K562 (cell line): ENCODE data around the gene NMT1. TPM values are rescaled to one million over a fixed set of nuclear protein-coding genes. Genes with fewer than 3 reads are reported as not detected.

Experiments used
- ARID3A ChIP-seq: IDR thresholded peaks from 2 replicates; pipeline ENCODE4 v1.6.1; 2012; ENCODE audit warnings: low read depth, low read length, improper control_type of control experiment, borderline replicate concordance
- CCNT2 ChIP-seq: IDR thresholded peaks from 2 replicates; pipeline ENCODE4 v1.6.1; 2011; ENCODE audit warnings: borderline replicate concordance, low read depth, mild to moderate bottlenecking, moderate library complexity, mixed read lengths, low read length; ENCODE audit not compliant: insufficient read length; ENCODE audit errors: extremely low read depth
- HCFC1 ChIP-seq: IDR thresholded peaks from 2 replicates; pipeline ENCODE4 v1.6.1; 2012; ENCODE audit warnings: low read depth, low read length, improper control_type of control experiment
- MAZ ChIP-seq, 2 experiments: fragments of 450-650 bp in 1 of 2; sonication (generic) in 1 of 2; formaldehyde crosslinking; IDR thresholded peaks in 1 of 2; conservative IDR thresholded peaks in 1 of 2; 2 replicates each; pipeline versions ENCODE4 v1.4.0 to v1.5.0; 2020; ENCODE audit warnings: mild to moderate bottlenecking in 1 of 2, missing genetic modification reagents in 1 of 2
- NR2C2 ChIP-seq, 2 experiments: fragments of 200-800 bp in 1 of 2; sonication (Bioruptor generic) in 1 of 2; sonication (generic) in 1 of 2; formaldehyde crosslinking in 1 of 2; IDR thresholded peaks; 2 replicates each; pipeline versions ENCODE4 v1.6.1 to v1.8.0; 2016 to 2022; ENCODE audit warnings: mild to moderate bottlenecking in 1 of 2, missing compliant biosample characterization in 1 of 2, missing genetic modification characterization in 1 of 2, missing genetic modification reagents in 1 of 2
- NR2F6 ChIP-seq: fragments of 450-650 bp; formaldehyde crosslinking; IDR thresholded peaks from 2 replicates; pipeline ENCODE4 v1.4.0; 2020; ENCODE audit warnings: mild to moderate bottlenecking
- PHB2 ChIP-seq: fragments of 450-650 bp; IDR thresholded peaks from 2 replicates; pipeline ENCODE4 v1.6.1; 2017; ENCODE audit warnings: low read depth
- POLR2B ChIP-seq: fragments of 450-650 bp; IDR thresholded peaks from 2 replicates; pipeline ENCODE4 v1.6.1; 2018; ENCODE audit warnings: low read depth; ENCODE audit not compliant: partially characterized antibody
- PTRF ChIP-seq: fragments of 450-650 bp; IDR thresholded peaks from 2 replicates; pipeline ENCODE4 v1.6.1; 2016; ENCODE audit warnings: mild to moderate bottlenecking, missing genetic modification characterization, missing compliant biosample characterization
- RB1 ChIP-seq: fragments of 450-650 bp; IDR thresholded peaks from 2 replicates; pipeline ENCODE4 v1.6.1; 2017; ENCODE audit warnings: low read depth, mild to moderate bottlenecking
- RBM25 ChIP-seq: fragments of 200-400 bp; formaldehyde crosslinking; IDR thresholded peaks from 2 replicates; pipeline ENCODE4 v1.6.1; 2018; ENCODE audit warnings: low read length, low read depth, moderate library complexity; ENCODE audit not compliant: severe bottlenecking
- RBM39 ChIP-seq: fragments of 200-400 bp; formaldehyde crosslinking; optimal IDR thresholded peaks from 2 replicates; pipeline ENCODE3; 2018; ENCODE audit warnings: low read depth, low read length
- SMARCC2 ChIP-seq: fragments of 450-650 bp; IDR thresholded peaks from 2 replicates; pipeline ENCODE4 v1.6.1; 2017; ENCODE audit warnings: antibody characterized with exemption, moderate library complexity, mild to moderate bottlenecking, low read depth
- ZNF121 ChIP-seq: sonication (generic); formaldehyde crosslinking; conservative IDR thresholded peaks from 2 replicates; pipeline ENCODE4 v1.8.0; 2022; ENCODE audit warnings: missing genetic modification reagents
- polyA plus RNA-seq, 8 experiments: library from polyadenylated mRNA; depleted of rRNA in 4 of 8; stranded (reverse) in 5 of 8; unstranded in 3 of 8; fragments of >200 nt; fragmentation: Nextera tagmentation in 2 of 8; fragmentation: Illumina TruSeq in 1 of 8; extraction: Ambion mirVana in 2 of 8; extraction: Trizol in 1 of 8; gene quantifications; 2 replicates each; pipeline versions ENCODE4 v1.2.1 to v1.2.3, GENCODE V29; 2011 to 2014; ENCODE audit warnings: inconsistent platforms in 1 of 8, missing spikeins in 1 of 8
- total RNA-seq, 7 experiments: library from RNA; depleted of rRNA in 6 of 7; stranded (reverse); fragments of >200 nt in 6 of 7; fragmentation: Illumina TruSeq in 2 of 7; extraction: Trizol in 2 of 7; gene quantifications; 2 replicates each; pipeline versions ENCODE4 v1.2.1 to v1.2.3, GENCODE V29; 2011 to 2021; ENCODE audit warnings: low replicate concordance in 1 of 7
- TF ChIP-seq, protein P1 (sequence below): sonication (generic); formaldehyde crosslinking; IDR thresholded peaks from 2 replicates; pipeline ENCODE4 v1.8.0; 2022; ENCODE audit warnings: mild to moderate bottlenecking, missing genetic modification reagents
- TF ChIP-seq, protein P2 (sequence below): fragments of 450-650 bp; IDR thresholded peaks from 2 replicates; pipeline ENCODE4 v1.6.1; 2018; ENCODE audit not compliant: partially characterized antibody

NMT1 gene
- total and polyA plus RNA-seq, 9 of the 15 experiments (the other 6 are each of a cell fraction or from before 2014, with no cell fraction given) = 86.7 to 569 (median 213) TPM

- TF ChIP-seq, protein P1, sequence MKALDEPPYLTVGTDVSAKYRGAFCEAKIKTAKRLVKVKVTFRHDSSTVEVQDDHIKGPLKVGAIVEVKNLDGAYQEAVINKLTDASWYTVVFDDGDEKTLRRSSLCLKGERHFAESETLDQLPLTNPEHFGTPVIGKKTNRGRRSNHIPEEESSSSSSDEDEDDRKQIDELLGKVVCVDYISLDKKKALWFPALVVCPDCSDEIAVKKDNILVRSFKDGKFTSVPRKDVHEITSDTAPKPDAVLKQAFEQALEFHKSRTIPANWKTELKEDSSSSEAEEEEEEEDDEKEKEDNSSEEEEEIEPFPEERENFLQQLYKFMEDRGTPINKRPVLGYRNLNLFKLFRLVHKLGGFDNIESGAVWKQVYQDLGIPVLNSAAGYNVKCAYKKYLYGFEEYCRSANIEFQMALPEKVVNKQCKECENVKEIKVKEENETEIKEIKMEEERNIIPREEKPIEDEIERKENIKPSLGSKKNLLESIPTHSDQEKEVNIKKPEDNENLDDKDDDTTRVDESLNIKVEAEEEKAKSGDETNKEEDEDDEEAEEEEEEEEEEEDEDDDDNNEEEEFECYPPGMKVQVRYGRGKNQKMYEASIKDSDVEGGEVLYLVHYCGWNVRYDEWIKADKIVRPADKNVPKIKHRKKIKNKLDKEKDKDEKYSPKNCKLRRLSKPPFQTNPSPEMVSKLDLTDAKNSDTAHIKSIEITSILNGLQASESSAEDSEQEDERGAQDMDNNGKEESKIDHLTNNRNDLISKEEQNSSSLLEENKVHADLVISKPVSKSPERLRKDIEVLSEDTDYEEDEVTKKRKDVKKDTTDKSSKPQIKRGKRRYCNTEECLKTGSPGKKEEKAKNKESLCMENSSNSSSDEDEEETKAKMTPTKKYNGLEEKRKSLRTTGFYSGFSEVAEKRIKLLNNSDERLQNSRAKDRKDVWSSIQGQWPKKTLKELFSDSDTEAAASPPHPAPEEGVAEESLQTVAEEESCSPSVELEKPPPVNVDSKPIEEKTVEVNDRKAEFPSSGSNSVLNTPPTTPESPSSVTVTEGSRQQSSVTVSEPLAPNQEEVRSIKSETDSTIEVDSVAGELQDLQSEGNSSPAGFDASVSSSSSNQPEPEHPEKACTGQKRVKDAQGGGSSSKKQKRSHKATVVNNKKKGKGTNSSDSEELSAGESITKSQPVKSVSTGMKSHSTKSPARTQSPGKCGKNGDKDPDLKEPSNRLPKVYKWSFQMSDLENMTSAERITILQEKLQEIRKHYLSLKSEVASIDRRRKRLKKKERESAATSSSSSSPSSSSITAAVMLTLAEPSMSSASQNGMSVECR (CRISPR knock-in tag) = peak; percentile 61; the same call in 1 of the 2 replicates
- TF ChIP-seq ARID3A (peak; percentile 92), NR2C2 (CRISPR knock-in tag; IDR thresholded peaks at IDR 0.05) (no peak; the same call in 1 of the 2 replicates), NR2C2 (tag; IDR thresholded peaks at IDR 0.05) (peak; percentile 62), RBM39 (peak; percentile 59), MAZ (CRISPR knock-in tag; conservative IDR thresholded peaks at IDR 0.05 in 1 of 2, IDR thresholded peaks at IDR 0.05 in 1 of 2) (peak; percentile 60 to 93; a peak in 3 of 4 replicates), RBM25 (peak; percentile 84), PHB2 (no peak), SMARCC2 (peak; percentile 50; the same call in 1 of the 2 replicates), ZNF121 (CRISPR knock-in tag) (0 out of 2 replicates have a peak, but pooled peaks have one; percentile 38), CCNT2 (peak; percentile 31), POLR2B (no peak), PTRF (no peak), RB1 (peak; percentile 95), NR2F6 (CRISPR knock-in tag) (no peak), HCFC1 (peak; percentile 39; the same call in 1 of the 2 replicates)
- TF ChIP-seq, protein P2, sequence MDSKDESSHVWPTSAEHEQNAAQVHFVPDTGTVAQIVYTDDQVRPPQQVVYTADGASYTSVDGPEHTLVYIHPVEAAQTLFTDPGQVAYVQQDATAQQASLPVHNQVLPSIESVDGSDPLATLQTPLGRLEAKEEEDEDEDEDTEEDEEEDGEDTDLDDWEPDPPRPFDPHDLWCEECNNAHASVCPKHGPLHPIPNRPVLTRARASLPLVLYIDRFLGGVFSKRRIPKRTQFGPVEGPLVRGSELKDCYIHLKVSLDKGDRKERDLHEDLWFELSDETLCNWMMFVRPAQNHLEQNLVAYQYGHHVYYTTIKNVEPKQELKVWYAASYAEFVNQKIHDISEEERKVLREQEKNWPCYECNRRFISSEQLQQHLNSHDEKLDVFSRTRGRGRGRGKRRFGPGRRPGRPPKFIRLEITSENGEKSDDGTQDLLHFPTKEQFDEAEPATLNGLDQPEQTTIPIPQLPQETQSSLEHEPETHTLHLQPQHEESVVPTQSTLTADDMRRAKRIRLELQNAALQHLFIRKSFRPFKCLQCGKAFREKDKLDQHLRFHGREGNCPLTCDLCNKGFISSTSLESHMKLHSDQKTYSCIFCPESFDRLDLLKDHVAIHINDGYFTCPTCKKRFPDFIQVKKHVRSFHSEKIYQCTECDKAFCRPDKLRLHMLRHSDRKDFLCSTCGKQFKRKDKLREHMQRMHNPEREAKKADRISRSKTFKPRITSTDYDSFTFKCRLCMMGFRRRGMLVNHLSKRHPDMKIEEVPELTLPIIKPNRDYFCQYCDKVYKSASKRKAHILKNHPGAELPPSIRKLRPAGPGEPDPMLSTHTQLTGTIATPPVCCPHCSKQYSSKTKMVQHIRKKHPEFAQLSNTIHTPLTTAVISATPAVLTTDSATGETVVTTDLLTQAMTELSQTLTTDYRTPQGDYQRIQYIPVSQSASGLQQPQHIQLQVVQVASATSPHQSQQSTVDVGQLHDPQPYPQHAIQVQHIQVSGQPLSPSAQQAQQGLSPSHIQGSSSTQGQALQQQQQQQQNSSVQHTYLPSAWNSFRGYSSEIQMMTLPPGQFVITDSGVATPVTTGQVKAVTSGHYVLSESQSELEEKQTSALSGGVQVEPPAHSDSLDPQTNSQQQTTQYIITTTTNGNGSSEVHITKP = peak; percentile 95
Observed at GRCh38 chr17:45135192-45135977, 74.3 kb downstream of the NMT1 start, which contains the start of gene ACBD4 (continued).
